GM20000 (cell line): ENCODE results near the gene ASTN1.

Experiments used
- DNase-seq: peaks from one replicate; pipeline ENCODE4 v3.0.0; 2012; ENCODE audit warnings: low spot score
- CTCF ChIP-seq: IDR thresholded peaks from 2 replicates; pipeline ENCODE4 v1.5.1; 2012; ENCODE audit warnings: mild to moderate bottlenecking, control low read depth; ENCODE audit errors: extremely low read depth, missing control alignments

The ASTN1 gene

DNA sequence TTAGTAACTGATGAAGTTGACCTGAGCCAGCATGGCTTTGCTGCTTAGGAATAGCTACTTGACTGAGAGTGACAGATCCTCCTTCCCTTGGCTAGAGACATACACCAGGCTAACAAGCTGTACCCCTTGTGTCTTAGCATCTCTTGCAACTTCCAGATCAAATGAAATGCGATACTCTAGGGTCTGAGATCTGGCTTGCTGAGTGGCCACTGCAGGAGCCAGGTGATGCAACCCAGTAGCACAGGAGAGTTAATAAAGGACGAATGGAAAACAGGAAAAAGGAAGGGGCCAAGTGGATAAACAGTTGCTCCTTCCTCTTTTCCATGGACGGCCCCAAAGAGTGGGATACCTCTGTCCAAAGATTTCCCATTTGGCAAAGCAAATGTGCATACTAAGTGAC is 38.2 kb downstream of the ASTN1 start:
- no peak for TF ChIP-seq CTCF
- DNase-seq: no peak

GRCh38 chr1:177124577-177125278 is 39.8 kb downstream of the ASTN1 start:
- DNase-seq: no peak
- TF ChIP-seq CTCF: no peak

- no peak for DNase-seq
- TF ChIP-seq CTCF: no peak
Observed at GRCh38 chr1:177122461-177123251, 41.9 kb downstream of the ASTN1 start.

DNA sequence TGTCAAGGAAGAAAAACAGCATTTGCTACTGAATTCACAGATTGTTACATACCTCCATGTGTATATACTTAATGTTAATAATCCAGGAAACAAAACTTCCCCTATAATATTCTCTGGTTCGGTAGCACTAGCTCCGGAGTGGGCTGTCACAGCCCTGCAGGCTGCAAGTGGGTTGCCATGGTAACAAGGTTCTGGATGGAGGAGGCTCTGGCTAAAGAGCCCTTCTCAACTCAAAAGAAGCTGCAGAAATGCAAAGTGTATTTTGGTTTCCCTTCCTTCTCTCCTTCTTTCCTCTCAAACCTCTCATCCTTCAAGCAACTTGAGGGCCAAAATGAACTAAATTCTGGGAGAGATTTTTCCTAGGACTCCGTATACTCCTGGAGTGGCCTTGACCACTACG is 45.2 kb downstream of the ASTN1 start:
- no peak for TF ChIP-seq CTCF
- no peak for DNase-seq

DNA sequence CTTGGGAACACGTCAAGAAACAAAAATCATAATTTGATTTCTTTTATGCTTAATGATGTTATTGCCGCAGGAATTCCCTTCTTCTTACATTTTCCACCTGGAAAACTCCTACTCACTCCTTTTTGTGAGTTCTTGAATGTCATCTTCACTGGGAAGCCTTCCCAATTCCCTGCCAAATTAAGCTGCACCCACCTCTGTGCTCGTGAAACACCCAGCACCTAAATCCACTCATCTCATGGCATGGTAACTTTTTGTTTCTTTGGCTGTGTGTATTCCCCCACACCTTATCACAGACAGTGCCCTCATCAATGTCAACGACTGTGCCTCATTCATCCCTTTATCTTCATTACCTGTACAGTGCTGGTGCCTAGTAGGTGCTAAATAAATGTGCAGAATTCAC is 45.6 kb downstream of the ASTN1 start:
- no peak for DNase-seq
- no peak for TF ChIP-seq CTCF

DNA sequence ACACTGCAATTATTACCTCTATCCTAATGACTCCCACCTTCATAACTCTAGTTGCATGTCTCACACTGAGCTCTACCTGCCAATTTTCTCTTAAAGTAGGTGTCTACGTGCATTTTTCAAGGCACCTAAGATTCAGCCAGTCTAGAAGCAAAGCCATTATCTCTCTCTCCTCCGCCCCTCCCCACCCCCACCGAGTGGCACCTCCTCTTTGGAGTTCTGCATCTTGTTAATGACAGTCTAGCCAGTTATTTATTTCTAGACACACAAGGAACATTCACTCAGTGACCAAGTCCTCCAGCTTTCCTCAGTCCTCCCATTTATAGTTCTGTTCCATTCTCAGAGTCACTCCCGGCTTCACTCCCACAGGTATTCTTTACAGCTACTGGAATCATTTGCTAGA is 47.6 kb downstream of the ASTN1 start:
- no peak for DNase-seq
- no peak for TF ChIP-seq CTCF

DNA sequence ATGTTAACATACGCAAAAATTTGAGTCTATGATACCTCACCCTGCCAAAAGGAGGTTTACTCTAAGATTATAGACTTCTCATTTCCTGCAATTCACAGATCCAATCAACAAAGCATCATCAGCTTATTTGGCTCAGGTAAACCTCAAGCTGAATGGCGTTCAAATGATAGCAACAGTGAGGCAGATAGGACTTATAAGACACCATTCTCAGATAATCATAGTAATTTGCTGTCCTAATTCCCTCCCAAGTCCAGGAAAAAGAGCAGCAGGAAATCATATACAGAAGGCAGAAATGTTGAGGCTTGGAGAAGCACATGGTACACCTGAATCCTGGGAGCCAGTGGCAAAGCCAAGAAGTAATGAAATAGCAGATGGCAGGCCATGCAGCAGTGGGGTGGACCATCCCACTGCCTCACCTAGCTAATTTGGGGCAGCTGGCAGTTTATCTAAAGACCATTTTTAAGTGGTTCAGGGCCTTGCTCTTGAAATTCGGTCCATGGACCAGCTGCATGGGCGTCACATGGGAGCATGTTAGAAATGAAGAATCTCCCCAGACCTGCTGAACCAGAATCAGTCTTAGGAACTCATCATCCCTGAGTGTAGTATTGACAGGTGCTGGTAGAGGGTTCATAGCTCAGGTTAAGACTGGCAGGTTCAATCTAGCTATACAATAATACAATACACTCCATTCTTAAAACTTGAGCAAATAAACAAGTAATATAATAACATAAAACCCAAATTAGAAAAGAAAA is 57.7 kb downstream of the ASTN1 start:
- no peak for DNase-seq
- no peak for TF ChIP-seq CTCF
